H1 (cell line): ENCODE data around the gene KLHL35. TPM values are rescaled to one million over a fixed set of nuclear protein-coding genes. Genes with fewer than 3 reads are reported as not detected.

Source experiments
- CTCF ChIA-PET: fragments of 300-600 bp; sonication (Branson Sonifier 250); formaldehyde crosslinking; loops from one replicate; lab custom pipeline; 2021; ENCODE audit not compliant: partially characterized antibody; lab: Charles Lee
- POLR2A ChIA-PET: fragments of 300-600 bp; sonication (Branson Sonifier 250); formaldehyde crosslinking; loops from one replicate; lab custom pipeline; 2021; ENCODE audit warnings: inconsistent platforms; ENCODE audit not compliant: partially characterized antibody; lab: Charles Lee
- DNase-seq, 2 experiments: peaks; one replicate each; pipeline versions ENCODE4 v3.0.0 to v3.0.0-alpha.2; 2010 to 2022; ENCODE audit warnings: low spot score in 2 of 2, low read depth in 1 of 2, mixed read lengths in 1 of 2
- FAIRE-seq: peaks from 2 replicates; lab custom pipeline; 2011; peaks lifted over from hg19 to GRCh38; lab: Jason Lieb, UNC
- H2AFZ ChIP-seq: 2 replicates; pipeline ENCODE4 v1.8.1; 2012; ENCODE audit warnings: low read length, inconsistent platforms
- H2AK5ac ChIP-seq: 2 replicates; pipeline ENCODE4 v1.6.1; 2013; ENCODE audit warnings: low read depth, low read length
- H2BK120ac ChIP-seq: replicated peaks from 2 replicates; pipeline ENCODE3; 2013; ENCODE audit warnings: low read depth, low read length, inconsistent platforms
- H2BK12ac ChIP-seq: 2 replicates; pipeline ENCODE4 v1.6.1; 2013; ENCODE audit warnings: low read depth, low read length
- H2BK15ac ChIP-seq: 2 replicates; pipeline ENCODE4 v1.6.1; 2013; ENCODE audit warnings: low read length
- H2BK20ac ChIP-seq: 2 replicates; pipeline ENCODE4 v1.6.1; 2013; ENCODE audit warnings: low read length
- H2BK5ac ChIP-seq: 2 replicates; pipeline ENCODE4 v1.6.1; 2013; ENCODE audit warnings: low read depth, low read length
- H3K14ac ChIP-seq: 2 replicates; pipeline ENCODE4 v1.6.1; 2013; ENCODE audit warnings: inconsistent platforms; ENCODE audit not compliant: insufficient read length
- H3K18ac ChIP-seq: 2 replicates; pipeline ENCODE4 v1.6.1; 2013; ENCODE audit warnings: low read length; ENCODE audit errors: extremely low read depth
- H3K23ac ChIP-seq: 2 replicates; pipeline ENCODE4 v1.6.1; 2013; ENCODE audit warnings: inconsistent platforms; ENCODE audit not compliant: insufficient read length
- H3K23me2 ChIP-seq: 2 replicates; pipeline ENCODE4 v1.6.1; 2013; ENCODE audit warnings: low read depth, low read length
- H3K27ac ChIP-seq: 2 replicates; pipeline ENCODE4 v1.6.1; 2011; ENCODE audit warnings: low read depth, low read length, inconsistent platforms
- H3K27me3 ChIP-seq, 4 experiments: replicated peaks in 1 of 4; 1 replicate in 1 of 4; 2 replicates in 3 of 4; pipeline versions ENCODE4 v1.6.1 to v1.8.1; 2011 to 2013; ENCODE audit warnings: low read length in 3 of 4, mild to moderate bottlenecking in 3 of 4, inconsistent platforms in 2 of 4, mixed read lengths in 2 of 4, moderate library complexity in 1 of 4; ENCODE audit not compliant: control insufficient read depth in 3 of 4, insufficient read depth in 3 of 4; ENCODE audit errors: extremely low read depth in 1 of 4
- H3K36me3 ChIP-seq, 4 experiments: 2 replicates each; pipeline versions ENCODE4 v1.6.1 to v1.8.1; 2011 to 2013; ENCODE audit warnings: mild to moderate bottlenecking in 4 of 4, low read length in 3 of 4, moderate library complexity in 2 of 4, control low read depth in 1 of 4, inconsistent platforms in 1 of 4; ENCODE audit not compliant: insufficient read depth in 4 of 4, control insufficient read depth in 2 of 4
- H3K4ac ChIP-seq: replicated peaks from 2 replicates; pipeline ENCODE3; 2013; ENCODE audit warnings: low read length, low read depth, mixed read lengths, inconsistent platforms; ENCODE audit not compliant: insufficient read length
- H3K4me1 ChIP-seq, 4 experiments: replicated peaks in 1 of 4; 1 replicate in 1 of 4; 2 replicates in 3 of 4; pipeline versions ENCODE4 v1.6.1 to v1.8.1; 2011 to 2013; ENCODE audit warnings: low read length in 3 of 4, inconsistent platforms in 2 of 4, mixed read lengths in 1 of 4; ENCODE audit not compliant: insufficient read depth in 4 of 4, control insufficient read depth in 3 of 4
- H3K4me2 ChIP-seq, 2 experiments: 2 replicates each; pipeline versions ENCODE4 v1.6.1 to v1.8.1; 2011 to 2013; ENCODE audit warnings: low read depth in 2 of 2, low read length in 2 of 2, control low read depth in 1 of 2, inconsistent platforms in 1 of 2, mild to moderate bottlenecking in 1 of 2; ENCODE audit not compliant: insufficient read depth in 1 of 2
- H3K4me3 ChIP-seq, 4 experiments: fragments of 200-600, 300-600 bp in 1 of 4; sonication (generic), shearing (Covaris generic), sonication (Bioruptor Twin) in 1 of 4; 2 replicates each; pipeline versions ENCODE4 v1.5.1 to v1.8.1; 2011 to 2016; ENCODE audit warnings: low read length in 4 of 4, low read depth in 3 of 4, control low read depth in 2 of 4, inconsistent platforms in 2 of 4, mild to moderate bottlenecking in 2 of 4, mixed read lengths in 1 of 4, moderate library complexity in 1 of 4; ENCODE audit not compliant: insufficient read depth in 2 of 4; ENCODE audit errors: extremely low read depth in 1 of 4
- H3K56ac ChIP-seq: replicated peaks from 2 replicates; pipeline ENCODE3; 2013; ENCODE audit warnings: low read depth, mild to moderate bottlenecking, mixed read lengths, low read length, inconsistent platforms; ENCODE audit not compliant: insufficient read length
- H3K79me1 ChIP-seq: 2 replicates; pipeline ENCODE4 v1.6.1; 2013; ENCODE audit warnings: low read depth, low read length, control low read depth
- H3K79me2 ChIP-seq, 2 experiments: 2 replicates each; pipeline versions ENCODE4 v1.6.1 to v1.8.1; 2012 to 2013; ENCODE audit warnings: low read length in 2 of 2, mild to moderate bottlenecking in 2 of 2, inconsistent platforms in 1 of 2; ENCODE audit not compliant: insufficient read depth in 2 of 2, control insufficient read depth in 1 of 2
- H3K9ac ChIP-seq, 4 experiments: replicated peaks in 1 of 4; 1 replicate in 1 of 4; 2 replicates in 3 of 4; pipeline versions ENCODE4 v1.6.1 to v1.8.1; 2011 to 2013; ENCODE audit warnings: low read depth in 3 of 4, low read length in 3 of 4, control low read depth in 2 of 4, mild to moderate bottlenecking in 2 of 4, moderate library complexity in 2 of 4, inconsistent platforms in 1 of 4; ENCODE audit errors: extremely low read depth in 1 of 4
- H3K9me3 ChIP-seq, 2 experiments: 2 replicates each; pipeline versions ENCODE4 v1.6.1 to v1.8.1; 2012 to 2013; ENCODE audit warnings: mild to moderate bottlenecking in 2 of 2, moderate library complexity in 2 of 2, control low read depth in 1 of 2, inconsistent platforms in 1 of 2, low read depth in 1 of 2, low read length in 1 of 2, mixed read lengths in 1 of 2; ENCODE audit not compliant: insufficient read depth in 2 of 2
- H4K20me1 ChIP-seq, 2 experiments: replicated peaks in 1 of 2; 2 replicates each; pipeline versions ENCODE3 to v1.8.1; 2011 to 2013; ENCODE audit warnings: inconsistent platforms in 2 of 2, low read length in 2 of 2, mild to moderate bottlenecking in 1 of 2; ENCODE audit not compliant: insufficient read depth in 2 of 2, control insufficient read depth in 1 of 2
- H4K5ac ChIP-seq: 2 replicates; pipeline ENCODE4 v1.6.1; 2013; ENCODE audit warnings: low read length, low read depth, mixed read lengths, inconsistent platforms; ENCODE audit not compliant: insufficient read length
- H4K8ac ChIP-seq: 2 replicates; pipeline ENCODE4 v1.8.0; 2013; ENCODE audit warnings: mild to moderate bottlenecking, moderate library complexity, low read length, inconsistent platforms; ENCODE audit not compliant: insufficient read depth; ENCODE audit errors: extremely low read depth
- H4K91ac ChIP-seq: replicated peaks from 2 replicates; pipeline ENCODE3; 2013; ENCODE audit warnings: low read length, mixed read lengths, inconsistent platforms; ENCODE audit not compliant: insufficient read length
- EZH2 ChIP-seq: fragments of 200-600 bp; sonication (generic); IDR thresholded peaks from 2 replicates; pipeline ENCODE4 v1.7.1; 2012; ENCODE audit warnings: low read depth, mild to moderate bottlenecking, moderate library complexity, low read length, inconsistent platforms; ENCODE audit not compliant: severe bottlenecking
- TEAD4 ChIP-seq: IDR thresholded peaks from 2 replicates; pipeline ENCODE4 v1.6.1; 2012; ENCODE audit warnings: low read depth, low read length, inconsistent platforms, mixed read lengths
- USF2 ChIP-seq: IDR thresholded peaks from 2 replicates; pipeline ENCODE4 v1.6.1; 2011; ENCODE audit warnings: low read length, improper control_type of control experiment
- WGBS, 2 experiments: shearing (Covaris generic) in 1 of 2; methylation state at CpG; one replicate each; pipeline versions ENCODE4 v1.1.6 to v1.1.7; 2013 to 2015; ENCODE audit warnings: low lambda C conversion rate in 2 of 2, mixed read lengths in 2 of 2, inconsistent platforms in 1 of 2, low coverage in 1 of 2, missing lambda C conversion rate in 1 of 2; ENCODE audit not compliant: insufficient replicate concordance in 2 of 2, insufficient coverage in 1 of 2, insufficient read length in 1 of 2; ENCODE audit errors: extremely low coverage in 1 of 2, missing lambda C conversion rate in 1 of 2; 5-methylcytosine and 5-hydroxymethylcytosine counted together
- polyA plus RNA-seq, 7 experiments: library from polyadenylated mRNA; depleted of rRNA in 3 of 7; stranded (reverse) in 5 of 7; unstranded in 2 of 7; fragments of >200 nt in 5 of 7; fragments of 200-250 nt in 2 of 7; gene quantifications; 1 replicate in 5 of 7; 2 replicates in 1 of 7; 4 replicates in 1 of 7; pipeline versions ENCODE4 v1.2.1 to v1.2.3, GENCODE V29; 2011 to 2013; ENCODE audit warnings: missing spikeins in 2 of 7, mixed read lengths in 2 of 7
- total RNA-seq: library from RNA; stranded (reverse); fragmentation: NEBNext Ultra II Directional; extraction: Animal tissue kit (Norgen Biotek cat#: 25700); gene quantifications from 2 replicates; pipeline ENCODE4 v1.2.1, GENCODE V29; 2021

The KLHL35 gene
- total and polyA plus RNA-seq, 2 of the 8 experiments (the other 6 are each of a cell fraction or from before 2014, with no cell fraction given), result 0.35 to 0.41 TPM

GRCh38 chr11:75440960-75441803 is 8.2 kb upstream of the KLHL35 start:
- H2BK12ac ChIP-seq, result peak overlapping the region; percentile 39; the same call in 1 of the 2 replicates
- H3K23ac ChIP-seq, result no peak overlapping the region
- no peak overlapping the region for H3K56ac ChIP-seq
- H3K36me3 ChIP-seq, result no peaks in the 10 kb centered on the region
- H4K20me1 ChIP-seq, result peaks cover 0 to 2% of the 10 kb centered on the region in 2 experiments
- H3K23me2 ChIP-seq, result no peaks in the 10 kb centered on the region
- ChIA-PET POLR2A (interaction anchor here (1.2 to 4.5 kb wide), 7 partner anchors 9 to 133 kb away, joined by 3 to 20 read pairs (median 7); partner anchors contain the start of gene KLHL35), CTCF (interaction anchor here (0.8 to 9.3 kb wide), 13 partner anchors 10 to 135 kb away, joined by 3 to 318 read pairs (median 4); partner anchors contain the start of genes GDPD5 and KLHL35)
- H3K9ac ChIP-seq, result no peak overlapping the region
- H3K4me1 ChIP-seq, result peaks cover 0 to 16% (median 6%) of the 10 kb centered on the region in 4 experiments; a peak in 4 of 7 replicates
- WGBS, 2 experiments, result 80% methylated on average over 23 of the region's 27 CpGs; no CpG with 5 or more reads in 1 of the 2 experiments
- no peak overlapping the region for H2BK120ac ChIP-seq
- FAIRE-seq (no peak), DNase-seq (no peak)
- H3K9me3 ChIP-seq, result no peaks in the 10 kb centered on the region
- no peak overlapping the region for H2BK20ac ChIP-seq
- no peaks in the 10 kb centered on the region for H3K79me2 ChIP-seq
- peak overlapping the region; percentile 37; the same call in 1 of the 2 replicates for H2BK5ac ChIP-seq
- H3K79me1 ChIP-seq, result no peaks in the 10 kb centered on the region
- no peak overlapping the region for H3K27ac ChIP-seq
- no peak overlapping the region for H4K5ac ChIP-seq
- H2AFZ ChIP-seq, result no peak overlapping the region
- no peak overlapping the region; the same call in 1 of the 2 replicates for H4K8ac ChIP-seq
- no peak overlapping the region for H3K4me2 ChIP-seq
- no peak overlapping the region for H3K18ac ChIP-seq
- H3K27me3 ChIP-seq, result no peaks in the 10 kb centered on the region
- H2AK5ac ChIP-seq, result no peak overlapping the region
- no peak overlapping the region for H3K4me3 ChIP-seq
- no peak overlapping the region for H2BK15ac ChIP-seq
- no peak overlapping the region for H4K91ac ChIP-seq
- H3K4ac ChIP-seq, result no peak overlapping the region
- no peak overlapping the region for H3K14ac ChIP-seq
- TF ChIP-seq EZH2, result no peak
- TF ChIP-seq USF2, result no peak
- no peak for TF ChIP-seq TEAD4
